HepG2 (cell line): ENCODE data around the gene WDR13. TPM values are rescaled to one million over a fixed set of nuclear protein-coding genes. Genes with fewer than 3 reads are reported as not detected.

ENCODE experiments used
- GABPA ChIP-seq, 2 experiments: IDR thresholded peaks; 2 replicates each; pipeline ENCODE4 v1.6.1; 2011 to 2016; ENCODE audit warnings: low read depth in 2 of 2, low read length in 1 of 2, missing biosample characterization in 1 of 2, missing genetic modification characterization in 1 of 2
- KDM4B ChIP-seq: sonication (generic); formaldehyde crosslinking; IDR thresholded peaks from 2 replicates; pipeline ENCODE4 v1.4.0; 2020; ENCODE audit warnings: missing genetic modification reagents
- POGZ ChIP-seq: sonication (generic); formaldehyde crosslinking; IDR thresholded peaks from 2 replicates; pipeline ENCODE4 v1.4.0; 2020; ENCODE audit warnings: mild to moderate bottlenecking, missing genetic modification reagents
- POLR2A ChIP-seq, 2 experiments: IDR thresholded peaks; 2 replicates each; pipeline ENCODE4 v1.6.1; 2011; ENCODE audit warnings: low read depth in 2 of 2, low read length in 2 of 2, mild to moderate bottlenecking in 1 of 2, moderate library complexity in 1 of 2; ENCODE audit not compliant: insufficient read depth in 1 of 2
- SP4 ChIP-seq: sonication (generic); formaldehyde crosslinking; IDR thresholded peaks from 2 replicates; pipeline ENCODE4 v1.8.1; 2023; ENCODE audit warnings: mild to moderate bottlenecking, missing genetic modification reagents
- ZBTB43 ChIP-seq: sonication (generic); formaldehyde crosslinking; conservative IDR thresholded peaks from 2 replicates; pipeline ENCODE4 v1.4.0; 2020; ENCODE audit warnings: missing genetic modification reagents
- ZFP37 ChIP-seq: sonication (generic); formaldehyde crosslinking; IDR thresholded peaks from 2 replicates; pipeline ENCODE4 v1.4.0; 2020; ENCODE audit warnings: missing genetic modification reagents, borderline replicate concordance
- ZNF496 ChIP-seq: sonication (generic); formaldehyde crosslinking; IDR thresholded peaks from 2 replicates; pipeline ENCODE4 v1.8.1; 2023; ENCODE audit warnings: mild to moderate bottlenecking, moderate library complexity, missing genetic modification reagents; ENCODE audit not compliant: insufficient replicate concordance
- ZNF574 ChIP-seq: sonication (generic); formaldehyde crosslinking; IDR thresholded peaks from 2 replicates; pipeline ENCODE4 v1.4.0; 2020; ENCODE audit warnings: missing genetic modification reagents
- ZNF709 ChIP-seq: sonication (generic); formaldehyde crosslinking; IDR thresholded peaks from 2 replicates; pipeline ENCODE4 v1.5.0; 2020; ENCODE audit warnings: mild to moderate bottlenecking, missing genetic modification reagents
- polyA plus RNA-seq, 8 experiments: library from polyadenylated mRNA; depleted of rRNA in 3 of 8; stranded (reverse) in 7 of 8; unstranded in 1 of 8; fragments of >200 nt; fragmentation: Illumina TruSeq in 4 of 8; extraction: Trizol in 4 of 8; gene quantifications; 2 replicates each; pipeline versions ENCODE4 v1.2.1 to v1.2.3, GENCODE V29; 2011 to 2016; ENCODE audit warnings: low read depth in 4 of 8, missing spikeins in 1 of 8, mixed read lengths in 1 of 8; ENCODE audit not compliant: insufficient read depth in 1 of 8
- total RNA-seq, 5 experiments: library from RNA; depleted of rRNA; stranded (reverse); fragments of >200 nt; fragmentation: Illumina TruSeq; extraction: Trizol; gene quantifications; 2 replicates each; pipeline ENCODE4 v1.2.3, GENCODE V29; 2016; ENCODE audit warnings: low read depth in 1 of 5
- TF ChIP-seq, protein P1 (sequence below): sonication (generic); formaldehyde crosslinking; IDR thresholded peaks from 2 replicates; pipeline ENCODE4 v1.4.0; 2020; ENCODE audit warnings: missing genetic modification reagents, borderline replicate concordance
- TF ChIP-seq, protein P2 (sequence below): sonication (generic); formaldehyde crosslinking; IDR thresholded peaks from 2 replicates; pipeline ENCODE4 v1.4.0; 2020; ENCODE audit warnings: mild to moderate bottlenecking, missing genetic modification reagents
- TF ChIP-seq, protein P3 (sequence below): sonication (generic); formaldehyde crosslinking; IDR thresholded peaks from 2 replicates; pipeline ENCODE4 v1.8.1; 2022; ENCODE audit warnings: mild to moderate bottlenecking, missing genetic modification reagents

Gene WDR13
- total and polyA plus RNA-seq, 2 of the 13 experiments (the other 11 are each of a cell fraction or from before 2014, with no cell fraction given) = 28.7 to 37.1 TPM

GRCh38 chrX:48574270-48575266, 22.7 kb upstream of the WDR13 start, which contains the start of gene RBM3 (continued):
- no peak for TF ChIP-seq KDM4B (CRISPR knock-in tag)
- TF ChIP-seq ZNF709 (CRISPR knock-in tag) = 0 out of 2 replicates have a peak, but pooled peaks have one; percentile 42
- peak; percentile 75; the same call in 1 of the 2 replicates for TF ChIP-seq ZFP37 (CRISPR knock-in tag)
- peak; percentile 62 to 91 for TF ChIP-seq POLR2A (IDR thresholded peaks at IDR 0.05; ENCODE audit: insufficient read depth in 1 of 2, low read depth in 2 of 2, low read length in 2 of 2)
- TF ChIP-seq SP4 = 0 out of 2 replicates have a peak, but pooled peaks have one; percentile 53
- no peak; the same call in 1 of the 2 replicates for TF ChIP-seq ZBTB43 (CRISPR knock-in tag)
- peak; percentile 50 for TF ChIP-seq ZNF574 (CRISPR knock-in tag)
- TF ChIP-seq GABPA (IDR thresholded peaks at IDR 0.05; ENCODE audit: low read depth, low read length) = peak; percentile 92
- peak; percentile 96 for TF ChIP-seq GABPA (CRISPR knock-in tag; IDR thresholded peaks at IDR 0.05; ENCODE audit: low read depth)
- TF ChIP-seq, protein P1, sequence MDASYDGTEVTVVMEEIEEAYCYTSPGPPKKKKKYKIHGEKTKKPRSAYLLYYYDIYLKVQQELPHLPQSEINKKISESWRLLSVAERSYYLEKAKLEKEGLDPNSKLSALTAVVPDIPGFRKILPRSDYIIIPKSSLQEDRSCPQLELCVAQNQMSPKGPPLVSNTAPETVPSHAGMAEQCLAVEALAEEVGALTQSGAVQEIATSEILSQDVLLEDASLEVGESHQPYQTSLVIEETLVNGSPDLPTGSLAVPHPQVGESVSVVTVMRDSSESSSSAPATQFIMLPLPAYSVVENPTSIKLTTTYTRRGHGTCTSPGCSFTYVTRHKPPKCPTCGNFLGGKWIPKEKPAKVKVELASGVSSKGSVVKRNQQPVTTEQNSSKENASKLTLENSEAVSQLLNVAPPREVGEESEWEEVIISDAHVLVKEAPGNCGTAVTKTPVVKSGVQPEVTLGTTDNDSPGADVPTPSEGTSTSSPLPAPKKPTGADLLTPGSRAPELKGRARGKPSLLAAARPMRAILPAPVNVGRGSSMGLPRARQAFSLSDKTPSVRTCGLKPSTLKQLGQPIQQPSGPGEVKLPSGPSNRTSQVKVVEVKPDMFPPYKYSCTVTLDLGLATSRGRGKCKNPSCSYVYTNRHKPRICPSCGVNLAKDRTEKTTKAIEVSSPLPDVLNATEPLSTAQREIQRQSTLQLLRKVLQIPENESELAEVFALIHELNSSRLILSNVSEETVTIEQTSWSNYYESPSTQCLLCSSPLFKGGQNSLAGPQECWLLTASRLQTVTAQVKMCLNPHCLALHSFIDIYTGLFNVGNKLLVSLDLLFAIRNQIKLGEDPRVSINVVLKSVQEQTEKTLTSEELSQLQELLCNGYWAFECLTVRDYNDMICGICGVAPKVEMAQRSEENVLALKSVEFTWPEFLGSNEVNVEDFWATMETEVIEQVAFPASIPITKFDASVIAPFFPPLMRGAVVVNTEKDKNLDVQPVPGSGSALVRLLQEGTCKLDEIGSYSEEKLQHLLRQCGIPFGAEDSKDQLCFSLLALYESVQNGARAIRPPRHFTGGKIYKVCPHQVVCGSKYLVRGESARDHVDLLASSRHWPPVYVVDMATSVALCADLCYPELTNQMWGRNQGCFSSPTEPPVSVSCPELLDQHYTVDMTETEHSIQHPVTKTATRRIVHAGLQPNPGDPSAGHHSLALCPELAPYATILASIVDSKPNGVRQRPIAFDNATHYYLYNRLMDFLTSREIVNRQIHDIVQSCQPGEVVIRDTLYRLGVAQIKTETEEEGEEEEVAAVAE (CRISPR knock-in tag) = no peak
- TF ChIP-seq POGZ (CRISPR knock-in tag) = peak; percentile 48; the same call in 1 of the 2 replicates
- TF ChIP-seq ZNF496 (CRISPR knock-in tag) = no peak
- TF ChIP-seq, protein P2, sequence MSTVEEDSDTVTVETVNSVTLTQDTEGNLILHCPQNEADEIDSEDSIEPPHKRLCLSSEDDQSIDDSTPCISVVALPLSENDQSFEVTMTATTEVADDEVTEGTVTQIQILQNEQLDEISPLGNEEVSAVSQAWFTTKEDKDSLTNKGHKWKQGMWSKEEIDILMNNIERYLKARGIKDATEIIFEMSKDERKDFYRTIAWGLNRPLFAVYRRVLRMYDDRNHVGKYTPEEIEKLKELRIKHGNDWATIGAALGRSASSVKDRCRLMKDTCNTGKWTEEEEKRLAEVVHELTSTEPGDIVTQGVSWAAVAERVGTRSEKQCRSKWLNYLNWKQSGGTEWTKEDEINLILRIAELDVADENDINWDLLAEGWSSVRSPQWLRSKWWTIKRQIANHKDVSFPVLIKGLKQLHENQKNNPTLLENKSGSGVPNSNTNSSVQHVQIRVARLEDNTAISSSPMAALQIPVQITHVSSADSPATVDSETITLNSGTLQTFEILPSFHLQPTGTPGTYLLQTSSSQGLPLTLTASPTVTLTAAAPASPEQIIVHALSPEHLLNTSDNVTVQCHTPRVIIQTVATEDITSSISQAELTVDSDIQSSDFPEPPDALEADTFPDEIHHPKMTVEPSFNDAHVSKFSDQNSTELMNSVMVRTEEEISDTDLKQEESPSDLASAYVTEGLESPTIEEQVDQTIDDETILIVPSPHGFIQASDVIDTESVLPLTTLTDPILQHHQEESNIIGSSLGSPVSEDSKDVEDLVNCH = no peak
- TF ChIP-seq, protein P3, sequence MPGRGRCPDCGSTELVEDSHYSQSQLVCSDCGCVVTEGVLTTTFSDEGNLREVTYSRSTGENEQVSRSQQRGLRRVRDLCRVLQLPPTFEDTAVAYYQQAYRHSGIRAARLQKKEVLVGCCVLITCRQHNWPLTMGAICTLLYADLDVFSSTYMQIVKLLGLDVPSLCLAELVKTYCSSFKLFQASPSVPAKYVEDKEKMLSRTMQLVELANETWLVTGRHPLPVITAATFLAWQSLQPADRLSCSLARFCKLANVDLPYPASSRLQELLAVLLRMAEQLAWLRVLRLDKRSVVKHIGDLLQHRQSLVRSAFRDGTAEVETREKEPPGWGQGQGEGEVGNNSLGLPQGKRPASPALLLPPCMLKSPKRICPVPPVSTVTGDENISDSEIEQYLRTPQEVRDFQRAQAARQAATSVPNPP (CRISPR knock-in tag) = peak; percentile 73; the same call in 1 of the 2 replicates
